ENCODE data around the gene GOT2. TPM values are rescaled to one million over a fixed set of nuclear protein-coding genes. Genes with fewer than 3 reads are reported as not detected.

Gene GOT2
- total RNA-seq, 4 donors from 2014 or later: 37.3 to 134 (median 103) TPM

DNA sequence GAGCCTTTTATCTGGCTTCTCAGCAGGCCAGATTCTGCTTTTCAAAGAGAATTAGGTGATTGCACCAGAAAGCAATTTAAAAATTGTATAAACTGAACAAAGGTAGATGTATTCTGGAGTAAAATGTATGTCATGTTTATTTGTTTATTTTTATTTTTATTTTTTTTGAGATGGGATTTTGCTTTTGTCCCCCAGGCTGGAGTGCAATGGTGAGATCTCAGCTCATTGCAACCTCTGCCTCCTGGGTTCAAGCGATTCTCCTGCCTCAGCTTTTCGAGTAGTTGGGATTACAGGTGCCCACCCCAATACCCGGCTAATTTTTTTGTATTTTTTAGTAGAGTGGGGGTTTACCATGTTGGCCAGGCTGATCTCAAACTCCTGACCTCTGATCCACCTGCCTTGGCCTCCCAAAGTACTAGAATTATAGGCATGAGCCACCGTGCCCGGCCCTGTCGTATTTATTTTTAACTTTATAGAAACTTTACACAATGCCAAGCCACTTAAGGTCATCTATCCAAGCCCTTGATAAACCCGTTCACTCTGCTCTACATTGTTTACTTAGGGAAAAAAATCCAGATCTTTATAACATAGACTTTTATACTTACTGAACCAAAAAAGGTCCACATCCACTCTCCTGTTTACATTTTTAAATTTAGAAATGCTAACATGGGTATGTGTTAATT, 22.7 kb upstream of the GOT2 start:
- H3K36me3 ChIP-seq: no peaks in the 10 kb centered on the region
- no peak for ATAC-seq
- no peaks in the 10 kb centered on the region for H3K9me3 ChIP-seq
- no peaks in the 10 kb centered on the region for H3K27me3 ChIP-seq
- TF ChIP-seq POLR2A (IDR thresholded peaks at IDR 0.05) (no peak), EP300 (IDR thresholded peaks at IDR 0.05) (no peak), POLR2AphosphoS5 (IDR thresholded peaks at IDR 0.05) (no peak)
- peaks cover 0 to 4% (median 0%) of the 10 kb centered on the region in 3 donors for H3K4me1 ChIP-seq
- H3K27ac ChIP-seq: no peak overlapping the region
- 37 to 64% methylated on average over 4 of the region's 7 CpGs for WGBS, 2 donors (ENCODE audit: low coverage in 1 of 2)
- H3K4me3 ChIP-seq: no peak overlapping the region

DNA sequence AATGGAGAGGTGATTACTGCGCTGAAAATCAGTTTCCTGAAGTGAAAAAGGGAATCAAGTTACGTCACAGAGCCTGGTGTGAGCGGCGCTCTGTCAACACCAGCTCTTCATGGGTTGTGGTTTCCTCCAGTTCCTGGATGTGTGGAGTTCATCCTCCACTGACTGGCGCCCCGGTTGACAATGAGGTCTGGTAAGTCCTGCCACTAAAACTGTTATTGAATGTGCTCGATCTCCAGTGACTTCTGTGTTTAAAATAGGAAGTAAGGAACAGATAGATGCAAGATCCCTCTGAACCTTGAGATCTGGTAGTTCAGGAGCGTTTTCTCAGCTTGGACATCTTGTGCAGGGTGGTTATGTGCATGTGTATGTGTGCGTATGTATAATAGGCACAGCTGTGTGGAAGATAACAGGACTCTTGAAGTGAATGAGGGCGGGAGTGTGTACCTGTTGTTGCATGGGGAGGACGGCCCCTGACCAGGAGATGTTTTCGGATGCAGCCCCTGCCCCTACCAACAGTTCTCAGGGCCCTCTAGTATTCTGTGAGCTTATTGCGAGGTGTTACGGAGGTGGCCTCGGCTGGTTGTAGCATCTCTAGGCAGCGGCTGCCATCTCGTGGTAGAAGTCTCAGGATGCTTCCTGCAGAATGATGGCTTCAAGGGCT, 22.0 kb upstream of the GOT2 start:
- 27% methylated on average over 9 to 14 of the region's 17 CpGs for WGBS, 2 donors (ENCODE audit: low coverage in 1 of 2)

DNA sequence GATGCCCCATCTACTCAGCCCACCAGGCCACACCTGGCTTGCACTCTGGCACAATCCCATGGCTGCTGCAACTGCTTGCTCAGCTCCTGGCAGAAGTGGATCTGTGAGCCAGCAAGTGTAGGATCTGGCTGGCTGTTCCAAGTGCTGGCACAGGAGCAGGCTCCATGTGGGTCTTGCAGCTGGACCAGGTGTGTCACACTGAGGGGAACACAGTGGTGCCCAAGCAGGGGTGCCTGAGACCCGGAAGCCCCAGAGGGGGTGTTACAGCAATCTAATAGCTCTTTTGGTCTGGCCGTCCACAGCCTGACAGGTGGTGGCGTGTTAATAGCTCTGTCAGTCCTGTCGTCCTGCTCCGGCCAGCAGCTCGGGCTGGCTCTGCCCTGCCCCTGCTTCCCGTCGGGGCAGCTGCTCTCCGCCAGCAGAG, 19.6 kb upstream of the GOT2 start:
- Histone ChIP-seq H3K27ac (no peak overlapping the region), H3K36me3 (no peaks in the 10 kb centered on the region), H3K4me3 (no peak overlapping the region), H3K27me3 (no peaks in the 10 kb centered on the region), H3K4me1 (peaks cover 0 to 4% (median 0%) of the 10 kb centered on the region in 3 donors), H3K9me3 (no peaks in the 10 kb centered on the region)
- no CpG with 5 or more reads among the region's 9 CpGs for WGBS, 2 donors (ENCODE audit: low coverage in 1 of 2)
- no peak for ATAC-seq
- TF ChIP-seq, protein P1, sequence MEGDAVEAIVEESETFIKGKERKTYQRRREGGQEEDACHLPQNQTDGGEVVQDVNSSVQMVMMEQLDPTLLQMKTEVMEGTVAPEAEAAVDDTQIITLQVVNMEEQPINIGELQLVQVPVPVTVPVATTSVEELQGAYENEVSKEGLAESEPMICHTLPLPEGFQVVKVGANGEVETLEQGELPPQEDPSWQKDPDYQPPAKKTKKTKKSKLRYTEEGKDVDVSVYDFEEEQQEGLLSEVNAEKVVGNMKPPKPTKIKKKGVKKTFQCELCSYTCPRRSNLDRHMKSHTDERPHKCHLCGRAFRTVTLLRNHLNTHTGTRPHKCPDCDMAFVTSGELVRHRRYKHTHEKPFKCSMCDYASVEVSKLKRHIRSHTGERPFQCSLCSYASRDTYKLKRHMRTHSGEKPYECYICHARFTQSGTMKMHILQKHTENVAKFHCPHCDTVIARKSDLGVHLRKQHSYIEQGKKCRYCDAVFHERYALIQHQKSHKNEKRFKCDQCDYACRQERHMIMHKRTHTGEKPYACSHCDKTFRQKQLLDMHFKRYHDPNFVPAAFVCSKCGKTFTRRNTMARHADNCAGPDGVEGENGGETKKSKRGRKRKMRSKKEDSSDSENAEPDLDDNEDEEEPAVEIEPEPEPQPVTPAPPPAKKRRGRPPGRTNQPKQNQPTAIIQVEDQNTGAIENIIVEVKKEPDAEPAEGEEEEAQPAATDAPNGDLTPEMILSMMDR (IDR thresholded peaks at IDR 0.05): no peak
- TF ChIP-seq EP300 (IDR thresholded peaks at IDR 0.05) (no peak), POLR2A (IDR thresholded peaks at IDR 0.05) (no peak), POLR2AphosphoS5 (IDR thresholded peaks at IDR 0.05) (no peak)

More for the DNA sequence above, 22.0 kb upstream of the GOT2 start:
- peak; percentile 69 for ATAC-seq
- Histone ChIP-seq H3K27me3 (no peaks in the 10 kb centered on the region), H3K9me3 (no peaks in the 10 kb centered on the region), H3K4me3 (no peak overlapping the region), H3K36me3 (no peaks in the 10 kb centered on the region), H3K27ac (no peak overlapping the region), H3K4me1 (peaks cover 0 to 4% (median 0%) of the 10 kb centered on the region in 3 donors)
- TF ChIP-seq POLR2A (IDR thresholded peaks at IDR 0.05): no peak
- TF ChIP-seq EP300 (IDR thresholded peaks at IDR 0.05): no peak
- TF ChIP-seq, protein P1 (IDR thresholded peaks at IDR 0.05): peak; percentile 41 to 82 (median 76)
- no peak for TF ChIP-seq POLR2AphosphoS5 (IDR thresholded peaks at IDR 0.05)

DNA sequence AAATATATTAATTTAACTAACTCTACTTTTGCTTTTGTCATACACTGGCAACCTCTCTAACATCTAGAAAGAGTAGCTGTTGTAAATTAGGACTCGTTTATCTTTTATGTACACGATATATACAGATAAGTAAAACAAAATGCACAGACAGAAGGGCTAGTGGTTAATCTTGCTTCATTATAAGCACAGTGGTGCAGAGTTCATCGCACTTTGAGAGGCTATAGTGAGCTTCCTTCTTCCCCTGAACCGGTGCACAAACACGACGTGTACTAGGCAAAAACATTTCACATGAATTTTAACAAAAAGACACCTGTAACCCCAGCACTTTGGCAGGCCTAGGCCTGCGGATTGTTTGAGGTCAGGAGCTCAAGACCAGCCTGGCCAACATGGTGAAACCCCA, 10.4 kb upstream of the GOT2 start:
- H3K27ac ChIP-seq: no peak overlapping the region
- H3K4me3 ChIP-seq: no peak overlapping the region
- no peaks in the 10 kb centered on the region for H3K4me1 ChIP-seq
- no peak for ATAC-seq
- TF ChIP-seq EP300 (IDR thresholded peaks at IDR 0.05) (no peak), POLR2AphosphoS5 (IDR thresholded peaks at IDR 0.05) (no peak)
- TF ChIP-seq, protein P1 (IDR thresholded peaks at IDR 0.05): no peak
- H3K27me3 ChIP-seq: no peaks in the 10 kb centered on the region
- no peaks in the 10 kb centered on the region for H3K9me3 ChIP-seq
- no peaks in the 10 kb centered on the region for H3K36me3 ChIP-seq
- 70 to 86% methylated on average over 4 to 7 of the region's 7 CpGs for WGBS, 2 donors (ENCODE audit: low coverage in 1 of 2)

DNA sequence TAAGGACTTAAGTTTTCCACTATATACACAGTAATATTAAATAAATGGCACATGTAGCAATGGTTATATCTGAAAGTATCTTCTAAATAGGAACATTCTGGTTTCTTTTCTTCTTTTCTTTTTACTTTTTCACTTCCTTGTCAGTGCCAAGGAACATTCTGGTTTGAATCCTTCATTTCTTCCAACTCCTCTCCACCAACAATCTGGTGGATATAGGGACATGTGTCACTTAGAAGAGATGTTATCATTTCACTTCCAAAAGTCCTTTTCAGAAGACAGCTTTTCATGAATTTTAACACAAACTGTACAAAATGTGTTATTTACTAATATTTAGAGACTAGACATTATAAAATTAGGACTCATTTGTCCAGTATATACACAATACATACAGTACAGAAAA, 7.9 kb upstream of the GOT2 start:
- TF ChIP-seq POLR2A (IDR thresholded peaks at IDR 0.05) (no peak), EP300 (IDR thresholded peaks at IDR 0.05) (no peak), POLR2AphosphoS5 (IDR thresholded peaks at IDR 0.05) (no peak)
- TF ChIP-seq, protein P1 (IDR thresholded peaks at IDR 0.05): no peak
- ATAC-seq: no peak
- Histone ChIP-seq H3K4me3 (no peak overlapping the region), H3K4me1 (no peaks in the 10 kb centered on the region), H3K27ac (no peak overlapping the region), H3K36me3 (no peaks in the 10 kb centered on the region), H3K27me3 (no peaks in the 10 kb centered on the region), H3K9me3 (no peaks in the 10 kb centered on the region)

All from gastroesophageal sphincter (tissue), 4 donors.